ENCODE measurements around the gene TEX101. TPM values are rescaled to one million over a fixed set of nuclear protein-coding genes. Genes with fewer than 3 reads are reported as not detected.

Gene TEX101
- total RNA-seq, 1 donor from 2014 or later: not detected

- no peaks in the 10 kb centered on the region for H3K36me3 ChIP-seq
- peaks cover under 1% of the 10 kb centered on the region for H3K4me1 ChIP-seq
- intact Hi-C loops (cut with DNase I): loop anchor here (5.0 kb wide), 1 partner anchor 73 kb away; no protein-coding TSS in a partner anchor
- TF ChIP-seq POLR2A (IDR thresholded peaks at IDR 0.05) (no peak), POLR2AphosphoS5 (IDR thresholded peaks at IDR 0.05; ENCODE audit: insufficient read depth in 1 of 2, low read depth in 1 of 2) (no peak), CTCF (IDR thresholded peaks at IDR 0.05) (no peak)
- no peaks in the 10 kb centered on the region for H3K9me3 ChIP-seq
- H3K4me3 ChIP-seq: no peak overlapping the region
- H3K27me3 ChIP-seq: no peaks in the 10 kb centered on the region
- no peak overlapping the region for H3K27ac ChIP-seq
- DNase-seq (ENCODE audit: extremely low spot score in 2 of 2): no peak
These were observed 30.0 kb downstream of the TEX101 start for GRCh38 chr19:43444531-43445287.

GRCh38 chr19:43445426-43445825 lies 30.7 kb downstream of the TEX101 start:
- intact Hi-C loops (cut with DNase I): loop anchor here (5.0 kb wide), 1 partner anchor 72 kb away; no protein-coding TSS in a partner anchor
- no peaks in the 10 kb centered on the region for H3K9me3 ChIP-seq
- no peaks in the 10 kb centered on the region for H3K4me1 ChIP-seq
- H3K4me3 ChIP-seq: no peak overlapping the region
- H3K27ac ChIP-seq: no peak overlapping the region
- no peaks in the 10 kb centered on the region for H3K27me3 ChIP-seq
- TF ChIP-seq CTCF (IDR thresholded peaks at IDR 0.05) (no peak), POLR2A (IDR thresholded peaks at IDR 0.05) (no peak), POLR2AphosphoS5 (IDR thresholded peaks at IDR 0.05; ENCODE audit: insufficient read depth in 1 of 2, low read depth in 1 of 2) (no peak)
- no peaks in the 10 kb centered on the region for H3K36me3 ChIP-seq
- DNase-seq (ENCODE audit: extremely low spot score in 2 of 2): no peak

GRCh38 chr19:43446746-43447489 lies 32.2 kb downstream of the TEX101 start:
- no peak for DNase-seq (ENCODE audit: extremely low spot score in 2 of 2)
- Histone ChIP-seq H3K9me3 (no peaks in the 10 kb centered on the region), H3K27me3 (no peaks in the 10 kb centered on the region), H3K4me1 (no peaks in the 10 kb centered on the region), H3K36me3 (no peaks in the 10 kb centered on the region), H3K4me3 (no peak overlapping the region), H3K27ac (no peak overlapping the region)
- TF ChIP-seq POLR2A (IDR thresholded peaks at IDR 0.05): no peak
- TF ChIP-seq POLR2AphosphoS5 (IDR thresholded peaks at IDR 0.05; ENCODE audit: insufficient read depth in 1 of 2, low read depth in 1 of 2): peak in 1 of 2 donors; percentile 50
- TF ChIP-seq CTCF (IDR thresholded peaks at IDR 0.05): peak; percentile 92 to 99 (median 96)
- intact Hi-C loops (cut with DNase I): loop anchor here (5.0 kb wide), 1 partner anchor 70 kb away; no protein-coding TSS in a partner anchor

- Histone ChIP-seq H3K4me1 (no peaks in the 10 kb centered on the region), H3K27me3 (no peaks in the 10 kb centered on the region), H3K27ac (no peak overlapping the region), H3K4me3 (no peak overlapping the region), H3K36me3 (no peaks in the 10 kb centered on the region), H3K9me3 (no peaks in the 10 kb centered on the region)
- no peak for TF ChIP-seq POLR2A (IDR thresholded peaks at IDR 0.05)
- no peak for DNase-seq (ENCODE audit: extremely low spot score in 2 of 2)
- intact Hi-C loops (cut with DNase I): loop anchor here (5.0 kb wide), 1 partner anchor 70 kb away; no protein-coding TSS in a partner anchor
These were observed 33.0 kb downstream of the TEX101 start for GRCh38 chr19:43447655-43448054.

GRCh38 chr19:43450545-43450997 lies 35.9 kb downstream of the TEX101 start:
- Histone ChIP-seq H3K9me3 (no peaks in the 10 kb centered on the region), H3K4me1 (no peaks in the 10 kb centered on the region), H3K36me3 (no peaks in the 10 kb centered on the region), H3K4me3 (no peak overlapping the region), H3K27me3 (no peaks in the 10 kb centered on the region), H3K27ac (no peak overlapping the region)
- intact Hi-C loops (cut with DNase I): no loop called here
- TF ChIP-seq CTCF (IDR thresholded peaks at IDR 0.05) (no peak), POLR2AphosphoS5 (IDR thresholded peaks at IDR 0.05; ENCODE audit: insufficient read depth in 1 of 2, low read depth in 1 of 2) (no peak), POLR2A (IDR thresholded peaks at IDR 0.05) (no peak)
- DNase-seq (ENCODE audit: extremely low spot score in 2 of 2): no peak

All from vagina (tissue), 2 donors.